ENCODE results near the gene EIF4G3. TPM values are rescaled to one million over a fixed set of nuclear protein-coding genes. Genes with fewer than 3 reads are reported as not detected.
A peak's percentile ranks its signal among the peaks of the same experiment; 100 is the strongest.
"Not testable (repeated sequence)": the region's sequence is repeated elsewhere in the genome, so short reads cannot be mapped to it uniquely, and the experiment has no call there.

The EIF4G3 gene
- total RNA-seq, 1 experiment from 2014 or later: 86.8 TPM

- no peak overlapping the region for H3K4me3 ChIP-seq (ENCODE audit: low read depth, low read length, poor library complexity, severe bottlenecking)
- BruUV-seq (replicated peaks): no TSS peak
- ChIA-PET CTCF (no interaction called here), POLR2A (ENCODE audit: low non-redundant PET) (no interaction called here)
- no peak overlapping the region for H3K27ac ChIP-seq (ENCODE audit: low read depth, low read length, poor library complexity, severe bottlenecking)
- TF ChIP-seq CTCF (conservative IDR thresholded peaks at IDR 0.05; ENCODE audit: low read depth, low read length) (no peak), EZH2 (IDR thresholded peaks at IDR 0.05; ENCODE audit: borderline replicate concordance, low read depth, low read length, poor library complexity, severe bottlenecking) (no peak)
- H3K4me1 ChIP-seq (ENCODE audit: insufficient read depth, low read length, poor library complexity, severe bottlenecking): no peaks in the 10 kb centered on the region
- H3K27me3 ChIP-seq (replicated peaks; ENCODE audit: insufficient read depth, low read depth, low read length, poor library complexity): no peaks in the 10 kb centered on the region
- no peaks in the 10 kb centered on the region for H3K36me3 ChIP-seq (ENCODE audit: insufficient read depth, low read length, poor library complexity, severe bottlenecking)
- DNase-seq (ENCODE audit: low spot score): no peak
- H3K9me3 ChIP-seq (ENCODE audit: low read depth, low read length, poor library complexity, severe bottlenecking): no peaks in the 10 kb centered on the region
- intact Hi-C loops (cut with micrococcal nuclease; ENCODE audit: unreplicated experiment): no loop called here
These were observed 25.0 kb upstream of the EIF4G3 start for GRCh38 chr1:21201650-21202049.

- not testable (repeated sequence) for DNase-seq (ENCODE audit: low spot score); BruUV-seq (replicated peaks)
These were observed 24.5 kb upstream of the EIF4G3 start for GRCh38 chr1:21201238-21201637.

GRCh38 chr1:21200767-21201166 lies 24.1 kb upstream of the EIF4G3 start:
- POLR2A ChIA-PET (ENCODE audit: low non-redundant PET): no interaction called here
- CTCF ChIA-PET: no interaction called here
- no peaks in the 10 kb centered on the region for H3K27me3 ChIP-seq (replicated peaks; ENCODE audit: insufficient read depth, low read depth, low read length, poor library complexity)
- no peak for TF ChIP-seq CTCF (conservative IDR thresholded peaks at IDR 0.05; ENCODE audit: low read depth, low read length)
- TF ChIP-seq EZH2 (IDR thresholded peaks at IDR 0.05; ENCODE audit: borderline replicate concordance, low read depth, low read length, poor library complexity, severe bottlenecking): no peak
- intact Hi-C loops (cut with micrococcal nuclease; ENCODE audit: unreplicated experiment): no loop called here
- BruUV-seq (replicated peaks): no TSS peak
- H3K27ac ChIP-seq (ENCODE audit: low read depth, low read length, poor library complexity, severe bottlenecking): no peak overlapping the region
- H3K9me3 ChIP-seq (ENCODE audit: low read depth, low read length, poor library complexity, severe bottlenecking): no peaks in the 10 kb centered on the region
- peak; percentile 39 for DNase-seq (ENCODE audit: low spot score)
- H3K4me3 ChIP-seq (ENCODE audit: low read depth, low read length, poor library complexity, severe bottlenecking): no peak overlapping the region
- H3K36me3 ChIP-seq (ENCODE audit: insufficient read depth, low read length, poor library complexity, severe bottlenecking): no peaks in the 10 kb centered on the region
- no peaks in the 10 kb centered on the region for H3K4me1 ChIP-seq (ENCODE audit: insufficient read depth, low read length, poor library complexity, severe bottlenecking)

More at GRCh38 chr1:21201238-21201637, 24.5 kb upstream of the EIF4G3 start:
- H3K36me3 ChIP-seq (ENCODE audit: insufficient read depth, low read length, poor library complexity, severe bottlenecking); POLR2A ChIA-PET (ENCODE audit: low non-redundant PET); CTCF ChIA-PET; H3K4me3 ChIP-seq (ENCODE audit: low read depth, low read length, poor library complexity, severe bottlenecking); H3K4me1 ChIP-seq (ENCODE audit: insufficient read depth, low read length, poor library complexity, severe bottlenecking); H3K27me3 ChIP-seq (replicated peaks; ENCODE audit: insufficient read depth, low read depth, low read length, poor library complexity); intact Hi-C loops (cut with micrococcal nuclease; ENCODE audit: unreplicated experiment); H3K27ac ChIP-seq (ENCODE audit: low read depth, low read length, poor library complexity, severe bottlenecking); H3K9me3 ChIP-seq (ENCODE audit: low read depth, low read length, poor library complexity, severe bottlenecking): not testable (repeated sequence)

- H3K4me3 ChIP-seq (ENCODE audit: low read depth, low read length, poor library complexity, severe bottlenecking): no peak overlapping the region
- TF ChIP-seq EZH2 (IDR thresholded peaks at IDR 0.05; ENCODE audit: borderline replicate concordance, low read depth, low read length, poor library complexity, severe bottlenecking): no peak
- TF ChIP-seq CTCF (conservative IDR thresholded peaks at IDR 0.05; ENCODE audit: low read depth, low read length): no peak
- no peaks in the 10 kb centered on the region for H3K4me1 ChIP-seq (ENCODE audit: insufficient read depth, low read length, poor library complexity, severe bottlenecking)
- BruUV-seq (replicated peaks): no TSS peak
- no peaks in the 10 kb centered on the region for H3K27me3 ChIP-seq (replicated peaks; ENCODE audit: insufficient read depth, low read depth, low read length, poor library complexity)
- no peaks in the 10 kb centered on the region for H3K36me3 ChIP-seq (ENCODE audit: insufficient read depth, low read length, poor library complexity, severe bottlenecking)
- no peak for DNase-seq (ENCODE audit: low spot score)
- H3K9me3 ChIP-seq (ENCODE audit: low read depth, low read length, poor library complexity, severe bottlenecking): no peaks in the 10 kb centered on the region
- ChIA-PET CTCF (no interaction called here), POLR2A (ENCODE audit: low non-redundant PET) (no interaction called here)
- H3K27ac ChIP-seq (ENCODE audit: low read depth, low read length, poor library complexity, severe bottlenecking): no peak overlapping the region
- intact Hi-C loops (cut with micrococcal nuclease; ENCODE audit: unreplicated experiment): loop anchor here (10.0 kb wide), 1 partner anchor 424 kb away; no protein-coding TSS in a partner anchor
These were observed 22.2 kb upstream of the EIF4G3 start for GRCh38 chr1:21198929-21199328.

Data from A673 (cell line).